GM12878 (cell line): ENCODE results near the gene DLGAP3.

ENCODE experiments used
- EP300 ChIP-seq, 2 experiments: fragments of 150-350 bp in 1 of 2; IDR thresholded peaks; 2 replicates each; pipeline ENCODE4 v1.6.1; 2011 to 2012; ENCODE audit warnings: low read depth in 2 of 2, low read length in 2 of 2, borderline replicate concordance in 1 of 2, improper control_type of control experiment in 1 of 2, inconsistent platforms in 1 of 2; ENCODE audit not compliant: control insufficient read depth in 1 of 2
- GABPA ChIP-seq: IDR thresholded peaks from 2 replicates; pipeline ENCODE4 v1.6.1; 2014; ENCODE audit warnings: antibody characterized with exemption, low read depth, mild to moderate bottlenecking, inconsistent platforms
- TF ChIP-seq, protein P1 (sequence below), 3 experiments: IDR thresholded peaks in 2 of 3; conservative IDR thresholded peaks in 1 of 3; 2 replicates each; pipeline ENCODE4 v1.5.1; 2011; ENCODE audit warnings: low read depth in 3 of 3, low read length in 3 of 3, mild to moderate bottlenecking in 3 of 3, control low read depth in 2 of 3, moderate library complexity in 2 of 3, inconsistent platforms in 1 of 3, mixed read lengths in 1 of 3; ENCODE audit not compliant: control insufficient read depth in 2 of 3, insufficient read depth in 1 of 3; ENCODE audit errors: extremely low read depth in 1 of 3

DNA sequence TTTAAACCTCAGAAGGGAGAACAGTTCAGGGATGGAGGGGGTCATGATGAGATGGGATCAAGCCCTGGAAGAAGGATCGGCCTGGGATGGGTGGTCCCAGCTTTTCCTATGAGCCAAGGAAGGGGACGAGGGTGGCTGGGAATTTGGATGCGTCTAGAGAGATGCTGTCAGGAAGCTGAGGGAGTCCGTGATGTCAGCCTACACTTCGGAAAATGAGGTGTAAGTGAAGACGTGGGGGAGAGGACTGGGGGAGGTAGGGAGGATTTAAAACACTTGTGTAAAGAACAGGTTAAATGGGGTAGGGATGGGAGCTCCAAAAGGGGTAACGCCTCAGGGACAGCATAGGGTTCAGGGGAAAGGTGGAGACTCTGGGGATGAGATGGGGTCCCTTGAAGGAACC, 27.5 kb downstream of the DLGAP3 start:
- TF ChIP-seq GABPA (no peak), EP300 (IDR thresholded peaks at IDR 0.05; ENCODE audit: borderline replicate concordance in 1 of 2, control insufficient read depth in 1 of 2, low read depth in 2 of 2, low read length in 2 of 2) (no peak)
- TF ChIP-seq, protein P1, sequence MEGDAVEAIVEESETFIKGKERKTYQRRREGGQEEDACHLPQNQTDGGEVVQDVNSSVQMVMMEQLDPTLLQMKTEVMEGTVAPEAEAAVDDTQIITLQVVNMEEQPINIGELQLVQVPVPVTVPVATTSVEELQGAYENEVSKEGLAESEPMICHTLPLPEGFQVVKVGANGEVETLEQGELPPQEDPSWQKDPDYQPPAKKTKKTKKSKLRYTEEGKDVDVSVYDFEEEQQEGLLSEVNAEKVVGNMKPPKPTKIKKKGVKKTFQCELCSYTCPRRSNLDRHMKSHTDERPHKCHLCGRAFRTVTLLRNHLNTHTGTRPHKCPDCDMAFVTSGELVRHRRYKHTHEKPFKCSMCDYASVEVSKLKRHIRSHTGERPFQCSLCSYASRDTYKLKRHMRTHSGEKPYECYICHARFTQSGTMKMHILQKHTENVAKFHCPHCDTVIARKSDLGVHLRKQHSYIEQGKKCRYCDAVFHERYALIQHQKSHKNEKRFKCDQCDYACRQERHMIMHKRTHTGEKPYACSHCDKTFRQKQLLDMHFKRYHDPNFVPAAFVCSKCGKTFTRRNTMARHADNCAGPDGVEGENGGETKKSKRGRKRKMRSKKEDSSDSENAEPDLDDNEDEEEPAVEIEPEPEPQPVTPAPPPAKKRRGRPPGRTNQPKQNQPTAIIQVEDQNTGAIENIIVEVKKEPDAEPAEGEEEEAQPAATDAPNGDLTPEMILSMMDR (IDR thresholded peaks at IDR 0.05 in 2 of 3, conservative IDR thresholded peaks at IDR 0.05 in 1 of 3; ENCODE audit: control insufficient read depth in 2 of 3, extremely low read depth in 1 of 3, insufficient read depth in 1 of 3, low read depth in 3 of 3, low read length in 3 of 3), result no peak
